Calu3 (cell line): Measurements from ENCODE around the gene EXOSC2. TPM values are rescaled to one million over a fixed set of nuclear protein-coding genes. Genes with fewer than 3 reads are reported as not detected.

ENCODE experiments used
- BruUV-seq: library from RNA; stranded (reverse); fragments of 400-500 nt; replicated peaks from 2 replicates; lab custom pipeline; 2021; lab: Mats Ljungman, UMichigan
- CTCF ChIA-PET: fragments of 300-600 bp; sonication (Branson Sonifier 250); formaldehyde crosslinking; loops from one replicate; lab custom pipeline; 2022; ENCODE audit warnings: antibody characterized with exemption; lab: Charles Lee
- DNase-seq: peaks from one replicate; pipeline ENCODE4 v3.0.0; 2022
- H3K27ac Mint-ChIP-seq: one replicate; pipeline ENCODE4 v1.8.0; 2022; ENCODE audit warnings: mixed read lengths; ENCODE audit not compliant: unreplicated experiment
- H3K27me3 Mint-ChIP-seq: one replicate; pipeline ENCODE4 v1.8.0; 2022; ENCODE audit warnings: mixed read lengths; ENCODE audit not compliant: unreplicated experiment
- H3K36me3 Mint-ChIP-seq: one replicate; pipeline ENCODE4 v1.8.0; 2022; ENCODE audit warnings: mild to moderate bottlenecking, moderate library complexity, mixed read lengths; ENCODE audit not compliant: insufficient read depth, unreplicated experiment
- H3K4me1 Mint-ChIP-seq: one replicate; pipeline ENCODE4 v1.8.0; 2022; ENCODE audit warnings: mild to moderate bottlenecking, low read depth, mixed read lengths; ENCODE audit not compliant: unreplicated experiment
- H3K4me3 Mint-ChIP-seq: one replicate; pipeline ENCODE4 v1.8.0; 2022; ENCODE audit warnings: mild to moderate bottlenecking, low read depth, moderate library complexity, mixed read lengths; ENCODE audit not compliant: unreplicated experiment
- H3K9me3 Mint-ChIP-seq: one replicate; pipeline ENCODE4 v1.8.0; 2022; ENCODE audit warnings: low read depth, mixed read lengths; ENCODE audit not compliant: unreplicated experiment
- CTCF ChIP-seq: fragments of 200-600 bp; IDR thresholded peaks from one replicate; pipeline ENCODE4 v1.8.0; 2022; ENCODE audit warnings: antibody characterized with exemption; ENCODE audit not compliant: unreplicated experiment
- intact Hi-C: fragments of 100-400 bp; cut with micrococcal nuclease; formaldehyde crosslinking; loops from one replicate; pipeline ENCODE4 v1.10.0; 2022; ENCODE audit not compliant: unreplicated experiment
- total RNA-seq: library from RNA; stranded (reverse); gene quantifications from 2 replicates; pipeline ENCODE4 v1.2.3, GENCODE V29; 2022

EXOSC2 gene
- total RNA-seq, 1 experiment from 2014 or later: 42.9 TPM

- peaks cover 8% of the 10 kb centered on the region for H3K36me3 Mint-ChIP-seq
- peak overlapping the region; percentile 43 for H3K4me3 Mint-ChIP-seq
- H3K27ac Mint-ChIP-seq: peak overlapping the region; percentile 72
- DNase-seq: no peak
- CTCF ChIA-PET: interaction anchor here (0.6 to 0.7 kb wide), 5 partner anchors 17 to 200 kb away, joined by 3 to 5 read pairs (median 4); no protein-coding TSS in a partner anchor
- no peaks in the 10 kb centered on the region for H3K27me3 Mint-ChIP-seq
- BruUV-seq: no TSS peak
- H3K4me1 Mint-ChIP-seq: peaks cover 34% of the 10 kb centered on the region
- TF ChIP-seq CTCF: no peak
- intact Hi-C loops: no loop called here
- H3K9me3 Mint-ChIP-seq: no peaks in the 10 kb centered on the region
These were observed 35.1 kb downstream of the EXOSC2 start for GRCh38 chr9:130728721-130729120.

GRCh38 chr9:130729145-130729544, 35.6 kb downstream of the EXOSC2 start:
- no peak for DNase-seq
- CTCF ChIA-PET: no interaction called here
- peaks cover 8% of the 10 kb centered on the region for H3K36me3 Mint-ChIP-seq
- H3K27ac Mint-ChIP-seq: peak overlapping the region; percentile 72
- peaks cover 34% of the 10 kb centered on the region for H3K4me1 Mint-ChIP-seq
- no peaks in the 10 kb centered on the region for H3K9me3 Mint-ChIP-seq
- BruUV-seq: no TSS peak
- H3K27me3 Mint-ChIP-seq: no peaks in the 10 kb centered on the region
- peak overlapping the region; percentile 43 for H3K4me3 Mint-ChIP-seq
- no peak for TF ChIP-seq CTCF
- intact Hi-C loops: no loop called here

GRCh38 chr9:130731355-130731754, 37.8 kb downstream of the EXOSC2 start:
- BruUV-seq: no TSS peak
- peak overlapping the region; percentile 3 for H3K27ac Mint-ChIP-seq
- TF ChIP-seq CTCF: no peak
- H3K4me3 Mint-ChIP-seq: no peak overlapping the region
- H3K36me3 Mint-ChIP-seq: peaks cover 8% of the 10 kb centered on the region
- no peaks in the 10 kb centered on the region for H3K27me3 Mint-ChIP-seq
- no peak for DNase-seq
- intact Hi-C loops: loop anchor here (10.0 kb wide), 1 partner anchor 103 kb away; the partner anchor contains the start of gene ABL1
- peaks cover 34% of the 10 kb centered on the region for H3K4me1 Mint-ChIP-seq
- H3K9me3 Mint-ChIP-seq: no peaks in the 10 kb centered on the region
- CTCF ChIA-PET: no interaction called here

GRCh38 chr9:130732136-130732535, 38.6 kb downstream of the EXOSC2 start:
- H3K4me3 Mint-ChIP-seq: no peak overlapping the region
- no TSS peak for BruUV-seq
- peaks cover 34% of the 10 kb centered on the region for H3K4me1 Mint-ChIP-seq
- TF ChIP-seq CTCF: no peak
- no peaks in the 10 kb centered on the region for H3K27me3 Mint-ChIP-seq
- no peaks in the 10 kb centered on the region for H3K9me3 Mint-ChIP-seq
- peak overlapping the region; percentile 3 for H3K27ac Mint-ChIP-seq
- no peak for DNase-seq
- CTCF ChIA-PET: interaction anchor here (0.6 to 1.1 kb wide), 4 partner anchors 12 to 333 kb away, joined by 3 read pairs; no protein-coding TSS in a partner anchor
- intact Hi-C loops: loop anchor here (10.0 kb wide), 1 partner anchor 103 kb away; the partner anchor contains the start of gene ABL1
- H3K36me3 Mint-ChIP-seq: peaks cover 8% of the 10 kb centered on the region
